DND-41 (cell line): Measurements from ENCODE around the gene FGF12.

Source experiments
- CTCF ChIP-seq: IDR thresholded peaks from 2 replicates; pipeline ENCODE4 v1.5.1; 2012; ENCODE audit warnings: borderline replicate concordance, low read length, moderate library complexity, mild to moderate bottlenecking; ENCODE audit not compliant: poor library complexity, severe bottlenecking; ENCODE audit errors: extremely low read depth
- EZH2 ChIP-seq: IDR thresholded peaks from 3 replicates; pipeline ENCODE4 v1.6.1; 2012; ENCODE audit warnings: borderline replicate concordance, low read depth, mild to moderate bottlenecking, moderate library complexity, low read length, inconsistent platforms; ENCODE audit not compliant: severe bottlenecking

DNA sequence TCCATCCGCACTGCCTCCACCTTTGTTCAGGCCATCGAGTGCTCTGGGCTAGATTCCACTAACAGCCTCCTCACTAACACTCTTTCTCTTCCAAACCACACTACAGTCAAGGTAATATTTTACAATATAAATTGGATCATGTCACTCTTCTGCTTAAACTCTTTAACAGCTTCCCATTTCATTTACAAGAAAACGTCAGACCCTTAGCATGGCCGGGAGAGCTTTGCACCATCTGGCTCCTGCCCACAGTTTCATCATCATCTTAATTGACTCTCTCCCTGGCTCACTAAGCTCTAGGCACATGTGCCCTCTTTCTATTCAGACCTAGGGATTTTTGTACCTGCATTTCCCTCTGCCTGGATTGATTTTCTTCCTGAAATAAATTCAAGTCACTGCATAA is 354.7 kb downstream of the FGF12 start:
- TF ChIP-seq CTCF (no peak), EZH2 (no peak)
